GM23338 (cell line): ENCODE results near the gene TMEM170B.

Experiments
- CREB1 ChIP-seq: fragments of 250-450 bp; sonication (Bioruptor Pico); IDR thresholded peaks from 2 replicates; pipeline ENCODE4 v1.5.0; 2020; ENCODE audit warnings: low read depth, mild to moderate bottlenecking, moderate library complexity
- CTCF ChIP-seq, 2 experiments: fragments of 200-600 bp in 1 of 2; sonication (generic) in 1 of 2; conservative IDR thresholded peaks; 2 replicates each; pipeline versions ENCODE4 v1.5.1 to v1.6.1; 2016 to 2017; ENCODE audit warnings: antibody characterized with exemption in 2 of 2, low read depth in 2 of 2, mild to moderate bottlenecking in 2 of 2, moderate library complexity in 1 of 2
- EZH2 ChIP-seq: fragments of 200-600 bp; sonication (generic); IDR thresholded peaks from one replicate; pipeline ENCODE4 v1.8.0; 2017; ENCODE audit warnings: antibody characterized with exemption, mild to moderate bottlenecking, low read depth; ENCODE audit not compliant: unreplicated experiment
- EZH2phosphoT487 ChIP-seq: fragments of 200-600 bp; sonication (generic); IDR thresholded peaks from one replicate; pipeline ENCODE4 v1.8.1; 2018; ENCODE audit warnings: antibody characterized with exemption; ENCODE audit not compliant: unreplicated experiment
- NANOG ChIP-seq: IDR thresholded peaks from 2 replicates; pipeline ENCODE4 v1.6.1; 2016; ENCODE audit warnings: antibody characterized with exemption, borderline replicate concordance
- POLR2AphosphoS5 ChIP-seq: IDR thresholded peaks from 2 replicates; pipeline ENCODE4 v1.6.1; 2016; ENCODE audit warnings: antibody characterized with exemption, low read depth
- REST ChIP-seq: IDR thresholded peaks from one replicate; pipeline ENCODE4 v1.6.1; 2018; ENCODE audit warnings: antibody characterized with exemption; ENCODE audit not compliant: unreplicated experiment
- STAT1 ChIP-seq: IDR thresholded peaks from one replicate; pipeline ENCODE4 v1.6.1; 2016; ENCODE audit warnings: antibody characterized with exemption; ENCODE audit not compliant: unreplicated experiment

GRCh38 chr6:11491596-11492463 is 45.7 kb upstream of the TMEM170B start:
- no peak for TF ChIP-seq CTCF (conservative IDR thresholded peaks at IDR 0.05; ENCODE audit: low read depth in 2 of 2)
- TF ChIP-seq REST: no peak
- TF ChIP-seq EZH2: no peak
- TF ChIP-seq EZH2phosphoT487: no peak
- TF ChIP-seq NANOG: no peak
- no peak for TF ChIP-seq POLR2AphosphoS5
- TF ChIP-seq STAT1: no peak
- no peak for TF ChIP-seq CREB1 (CRISPR knock-in tag)
